GM18505 (cell line): ENCODE data around the gene NGF.
"Not testable (repeated sequence)": the region's sequence is repeated elsewhere in the genome, so short reads cannot be mapped to it uniquely, and the experiment has no call there.

ENCODE experiments used
- ATAC-seq: cut with Tn5 transposase; IDR thresholded peaks from one replicate; pipeline ENCODE4 v1.9.1; 2021; ENCODE audit not compliant: unreplicated experiment
- POLR2A ChIP-seq: IDR thresholded peaks from 4 replicates; pipeline ENCODE4 v1.6.1; 2011; ENCODE audit warnings: borderline replicate concordance; ENCODE audit not compliant: insufficient read depth, insufficient read length; ENCODE audit errors: extremely low read depth

The NGF gene

GRCh38 chr1:115310581-115311473, 27.2 kb downstream of the NGF start:
- no peak for TF ChIP-seq POLR2A
- peak; percentile 66 for ATAC-seq

- not testable (repeated sequence) for ATAC-seq
Measured at GRCh38 chr1:115309504-115309903, 28.5 kb downstream of the NGF start.

- ATAC-seq: no peak
- no peak for TF ChIP-seq POLR2A
Measured at GRCh38 chr1:115308969-115309368, 29.1 kb downstream of the NGF start.

GRCh38 chr1:115307661-115308060, 30.4 kb downstream of the NGF start:
- no peak for ATAC-seq
- TF ChIP-seq POLR2A: no peak

GRCh38 chr1:115306146-115306545, 31.9 kb downstream of the NGF start:
- ATAC-seq: no peak
- TF ChIP-seq POLR2A: no peak

GRCh38 chr1:115303364-115303763, 34.7 kb downstream of the NGF start:
- ATAC-seq: no peak

GRCh38 chr1:115302390-115302961, 35.6 kb downstream of the NGF start:
- ATAC-seq: no peak
- no peak for TF ChIP-seq POLR2A

More at GRCh38 chr1:115303364-115303763, 34.7 kb downstream of the NGF start:
- no peak for TF ChIP-seq POLR2A

GRCh38 chr1:115301438-115302020, 36.5 kb downstream of the NGF start:
- no peak for TF ChIP-seq POLR2A
- ATAC-seq: no peak

GRCh38 chr1:115300087-115300876, 37.8 kb downstream of the NGF start:
- no peak for TF ChIP-seq POLR2A
- ATAC-seq: no peak

- no peak for TF ChIP-seq POLR2A
- ATAC-seq: no peak
Measured at GRCh38 chr1:115299266-115299665, 38.8 kb downstream of the NGF start.

- ATAC-seq: peak; percentile 74
- no peak for TF ChIP-seq POLR2A
Measured at GRCh38 chr1:115296981-115297380, 41.1 kb downstream of the NGF start.

- no peak for TF ChIP-seq POLR2A
- ATAC-seq: no peak
Measured at GRCh38 chr1:115295904-115296696, 41.9 kb downstream of the NGF start.

- TF ChIP-seq POLR2A: no peak
- ATAC-seq: no peak
Measured at GRCh38 chr1:115293899-115294298, 44.1 kb downstream of the NGF start.

GRCh38 chr1:115293006-115293405, 45.0 kb downstream of the NGF start:
- ATAC-seq: no peak
- no peak for TF ChIP-seq POLR2A
